Prostate gland (tissue), 2 donors: ENCODE results near the gene LSM12. TPM values are rescaled to one million over a fixed set of nuclear protein-coding genes. Genes with fewer than 3 reads are reported as not detected.

ENCODE experiments used
- DNase-seq: peaks from one replicate; pipeline ENCODE4 v3.0.0-alpha.2; 2019; ENCODE audit warnings: low spot score
- H3K27ac ChIP-seq, 2 donors: fragments of 200-600 bp; sonication (generic); 2 replicates each; pipeline ENCODE4 v1.5.1; 2017 to 2019
- H3K27me3 ChIP-seq: fragments of 200-600 bp; sonication (generic); replicated peaks from 2 replicates; pipeline ENCODE4 v1.5.1; 2019; ENCODE audit not compliant: insufficient read depth
- H3K36me3 ChIP-seq, 2 donors: fragments of 200-600 bp; sonication (generic); 1 replicate in 1 of 2; 2 replicates in 1 of 2; pipeline versions ENCODE4 v1.5.1 to v1.8.1; 2017 to 2019
- H3K4me1 ChIP-seq: fragments of 200-600 bp; sonication (generic); replicated peaks from 2 replicates; pipeline ENCODE4 v1.5.1; 2019
- H3K4me3 ChIP-seq, 2 donors: fragments of 200-600 bp; sonication (generic); 2 replicates each; pipeline ENCODE4 v1.5.1; 2017 to 2019
- H3K9me3 ChIP-seq: fragments of 200-600 bp; sonication (generic); 2 replicates; pipeline ENCODE4 v1.5.1; 2017
- POLR2A ChIP-seq: fragments of 450-650 bp; IDR thresholded peaks from one replicate; pipeline ENCODE4 v1.6.1; 2016; ENCODE audit warnings: antibody characterized with exemption, mild to moderate bottlenecking
- POLR2AphosphoS5 ChIP-seq: sonication (generic); formaldehyde crosslinking; IDR thresholded peaks from one replicate; pipeline ENCODE4 v1.6.1; 2017; ENCODE audit warnings: antibody characterized with exemption
- WGBS: methylation state at CpG from one replicate; pipeline ENCODE4 v1.1.5; 2018; 5-methylcytosine and 5-hydroxymethylcytosine counted together
- intact Hi-C: fragments of 100-400 bp; cut with DNase I; formaldehyde crosslinking; loops from one replicate; pipeline ENCODE4 v1.14.2; 2022
- total RNA-seq, 2 donors: library from RNA; depleted of rRNA; stranded (reverse); fragments of >200 nt; gene quantifications; one replicate each; pipeline ENCODE4 v1.1.0, GENCODE V29; 2016
- TF ChIP-seq, protein P1 (sequence below), 4 experiments: fragments of 200-600 bp in 2 of 4; fragments of 450-650 bp in 2 of 4; sonication (generic) in 2 of 4; IDR thresholded peaks; 1 replicate in 3 of 4; 2 replicates in 1 of 4; pipeline ENCODE4 v1.5.1; 2016 to 2019; ENCODE audit warnings: antibody characterized with exemption in 4 of 4, mild to moderate bottlenecking in 2 of 4, moderate library complexity in 2 of 4

LSM12 gene
- total RNA-seq, 2 donors from 2014 or later = 30.0 to 45.2 TPM

DNA sequence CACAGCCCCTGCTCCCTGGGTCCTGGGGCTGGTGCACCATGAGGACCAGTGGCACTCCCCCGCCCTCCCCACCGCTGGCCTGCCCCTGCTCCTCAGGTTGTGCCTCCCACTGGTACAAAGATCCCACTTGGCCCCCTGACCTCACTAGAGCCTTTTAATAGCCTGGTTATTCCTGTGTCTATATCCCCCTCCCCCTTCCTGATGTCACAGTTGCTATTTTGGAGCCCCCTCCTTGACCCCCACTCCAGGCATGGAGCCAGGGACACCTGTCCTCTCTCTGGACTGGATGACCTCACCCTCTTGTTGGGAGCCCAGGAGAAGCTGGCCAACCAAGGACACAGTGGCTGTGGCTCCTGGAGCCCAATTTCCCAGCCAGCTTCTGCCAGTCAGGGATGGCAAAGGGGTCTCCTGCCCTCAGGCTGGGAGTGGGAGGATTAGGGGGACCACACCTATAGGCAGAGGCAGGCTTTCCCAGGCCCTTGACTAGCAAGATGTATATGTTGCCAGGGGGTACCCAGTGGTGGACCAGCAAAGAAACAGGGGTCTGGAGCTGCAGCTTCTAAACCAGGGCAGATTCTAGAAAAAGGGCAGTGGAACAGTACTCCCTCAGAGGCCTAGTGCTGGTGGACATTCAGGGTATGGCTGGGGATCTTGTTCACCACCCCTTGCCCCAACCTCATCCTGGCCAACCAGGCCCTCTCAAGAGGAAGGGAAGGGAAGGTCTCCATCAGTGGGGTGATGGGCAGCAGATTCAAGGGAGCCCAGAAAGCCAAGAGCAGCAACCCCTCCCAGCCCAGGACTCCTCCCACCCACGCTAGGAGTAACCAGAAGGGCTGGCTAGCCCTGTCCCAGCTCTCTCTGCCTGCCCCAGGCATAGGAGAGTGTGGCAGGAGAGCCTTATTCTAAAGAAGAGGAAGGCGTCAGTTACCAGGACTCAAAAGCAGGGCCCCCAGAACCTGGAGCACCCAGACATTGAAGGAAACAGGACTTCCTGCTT lies 46.1 kb upstream of the LSM12 start:
- no peak for DNase-seq
- 75% methylated on average over 4 of the region's 4 CpGs for WGBS
- Histone ChIP-seq H3K4me1 (peaks cover 27% of the 10 kb centered on the region), H3K36me3 (no peaks in the 10 kb centered on the region), H3K27ac (peak overlapping the region; percentile 14 to 80), H3K27me3 (no peaks in the 10 kb centered on the region), H3K4me3 (no peak overlapping the region), H3K9me3 (no peaks in the 10 kb centered on the region)
- intact Hi-C loops = loop anchor here (10.0 kb wide), 1 partner anchor 168 kb away; the partner anchor contains the start of gene PPY
- TF ChIP-seq, protein P1, sequence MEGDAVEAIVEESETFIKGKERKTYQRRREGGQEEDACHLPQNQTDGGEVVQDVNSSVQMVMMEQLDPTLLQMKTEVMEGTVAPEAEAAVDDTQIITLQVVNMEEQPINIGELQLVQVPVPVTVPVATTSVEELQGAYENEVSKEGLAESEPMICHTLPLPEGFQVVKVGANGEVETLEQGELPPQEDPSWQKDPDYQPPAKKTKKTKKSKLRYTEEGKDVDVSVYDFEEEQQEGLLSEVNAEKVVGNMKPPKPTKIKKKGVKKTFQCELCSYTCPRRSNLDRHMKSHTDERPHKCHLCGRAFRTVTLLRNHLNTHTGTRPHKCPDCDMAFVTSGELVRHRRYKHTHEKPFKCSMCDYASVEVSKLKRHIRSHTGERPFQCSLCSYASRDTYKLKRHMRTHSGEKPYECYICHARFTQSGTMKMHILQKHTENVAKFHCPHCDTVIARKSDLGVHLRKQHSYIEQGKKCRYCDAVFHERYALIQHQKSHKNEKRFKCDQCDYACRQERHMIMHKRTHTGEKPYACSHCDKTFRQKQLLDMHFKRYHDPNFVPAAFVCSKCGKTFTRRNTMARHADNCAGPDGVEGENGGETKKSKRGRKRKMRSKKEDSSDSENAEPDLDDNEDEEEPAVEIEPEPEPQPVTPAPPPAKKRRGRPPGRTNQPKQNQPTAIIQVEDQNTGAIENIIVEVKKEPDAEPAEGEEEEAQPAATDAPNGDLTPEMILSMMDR (IDR thresholded peaks at IDR 0.05) = no peak
- no peak for TF ChIP-seq POLR2A
- no peak for TF ChIP-seq POLR2AphosphoS5

DNA sequence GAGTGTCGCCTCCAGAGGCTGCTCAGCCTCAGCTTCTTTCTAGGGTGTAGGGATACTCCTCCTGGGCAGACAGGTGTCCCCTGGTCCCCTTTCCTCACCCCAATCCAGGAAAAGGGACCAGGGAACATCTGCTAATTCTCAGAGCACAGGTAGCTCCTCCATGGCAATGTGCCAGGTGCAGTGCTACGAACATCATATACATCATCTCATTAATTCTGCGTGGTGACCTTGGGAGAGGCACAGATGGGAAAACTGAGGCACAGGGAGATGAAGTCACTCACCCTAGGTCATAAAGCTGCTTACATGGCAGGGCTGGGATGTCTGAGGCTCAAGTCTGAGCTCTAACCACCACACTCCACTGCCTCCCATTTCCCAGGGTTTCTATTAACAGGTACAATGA lies 45.3 kb upstream of the LSM12 start:
- Histone ChIP-seq H3K36me3 (no peaks in the 10 kb centered on the region), H3K27me3 (no peaks in the 10 kb centered on the region), H3K27ac (peak overlapping the region; percentile 80 to 83), H3K4me1 (peaks cover 27% of the 10 kb centered on the region), H3K4me3 (no peak overlapping the region), H3K9me3 (no peaks in the 10 kb centered on the region)
- intact Hi-C loops = loop anchor here (10.0 kb wide), 1 partner anchor 167 kb away; the partner anchor contains the start of gene PPY
- TF ChIP-seq POLR2AphosphoS5 (no peak), POLR2A (no peak)
- TF ChIP-seq, protein P1 (IDR thresholded peaks at IDR 0.05) = no peak
- DNase-seq = no peak
- 60% methylated on average over 3 of the region's 3 CpGs for WGBS

DNA sequence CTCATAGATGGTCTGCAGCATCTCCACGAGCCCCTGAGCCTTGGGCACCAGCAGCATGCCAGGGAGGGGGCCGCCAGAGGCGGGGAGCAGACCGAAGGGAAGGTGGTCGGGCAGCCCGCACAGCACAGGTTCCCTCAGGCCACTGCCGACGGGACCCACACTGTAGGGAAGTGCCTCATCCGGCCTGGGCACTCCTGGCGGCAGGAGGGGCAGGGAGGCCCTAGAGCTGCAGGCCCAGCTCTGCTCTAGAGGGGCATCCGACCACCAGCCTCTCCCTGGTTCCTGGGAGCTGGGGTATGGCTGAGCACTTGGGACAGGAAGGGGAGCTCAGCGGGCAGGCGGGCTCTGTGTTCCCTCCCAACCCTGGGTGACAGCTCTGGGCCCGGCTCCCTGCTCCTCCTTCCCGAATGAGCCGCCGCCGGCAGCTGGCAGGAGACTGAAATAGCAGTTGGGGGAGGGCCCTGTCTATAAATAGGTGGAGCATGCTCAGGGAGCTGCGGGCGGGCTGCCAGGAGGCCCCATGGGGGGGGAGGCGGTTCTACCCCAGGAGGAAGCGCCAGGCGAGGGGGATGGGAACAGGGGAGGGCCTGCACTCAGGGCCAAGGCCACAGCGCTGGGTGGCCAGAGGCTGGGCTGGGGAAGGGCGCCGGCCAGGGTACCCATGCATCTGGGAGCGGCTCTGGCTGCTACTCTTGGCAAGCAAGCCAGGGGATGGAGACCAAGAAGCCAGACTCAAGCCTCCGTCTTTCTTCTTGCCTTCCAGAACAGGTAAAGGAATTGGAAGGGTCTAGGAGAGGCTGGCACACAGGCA lies 44.6 kb upstream of the LSM12 start:
- WGBS = 3% methylated on average over 25 of the region's 28 CpGs
- Histone ChIP-seq H3K27me3 (no peaks in the 10 kb centered on the region), H3K9me3 (no peaks in the 10 kb centered on the region), H3K4me1 (peaks cover 27% of the 10 kb centered on the region), H3K36me3 (no peaks in the 10 kb centered on the region), H3K27ac (peak overlapping the region; percentile 80 to 83), H3K4me3 (peak overlapping the region; percentile 8 to 13)
- peak; percentile 94 for DNase-seq
- peak; percentile 74 for TF ChIP-seq POLR2A
- TF ChIP-seq POLR2AphosphoS5 = peak; percentile 97
- TF ChIP-seq, protein P1 (IDR thresholded peaks at IDR 0.05) = peak in 2 of 4 experiments; percentile 23 to 27
- intact Hi-C loops = loop anchor here (10.0 kb wide), 1 partner anchor 166 kb away; the partner anchor contains the start of gene PPY

DNA sequence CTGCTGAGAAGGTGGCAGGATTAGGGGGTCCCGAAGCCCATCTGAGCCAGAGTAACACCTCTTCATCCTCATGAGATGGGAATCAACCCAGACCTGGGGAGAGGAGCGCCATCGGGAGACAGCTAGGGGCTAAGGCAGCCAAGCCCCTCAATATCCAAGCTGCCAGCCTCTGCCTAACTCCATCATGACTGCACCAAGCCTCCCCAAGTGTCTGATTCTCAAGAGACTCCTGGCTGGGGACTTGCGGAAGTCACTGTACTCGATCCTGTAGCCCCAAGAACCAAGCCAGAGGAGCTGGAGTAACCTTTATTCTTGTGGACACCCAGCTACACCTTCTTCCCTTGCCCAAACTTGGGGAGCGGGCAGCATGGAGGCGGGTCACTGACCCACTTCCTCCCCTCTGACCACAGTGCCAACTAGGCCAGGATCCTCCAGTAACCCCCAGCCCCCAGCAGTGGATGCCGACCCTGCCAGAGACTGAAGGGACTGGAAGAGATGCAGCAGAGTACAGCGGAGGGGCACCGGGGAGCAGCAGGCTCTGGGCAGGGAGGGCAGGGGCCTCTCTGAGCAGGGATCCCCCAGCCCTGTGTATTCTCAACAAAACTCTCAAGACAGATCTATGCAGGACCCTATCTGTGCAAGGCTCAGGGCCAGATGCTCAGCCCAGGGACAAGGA lies 43.7 kb upstream of the LSM12 start:
- TF ChIP-seq, protein P1 (IDR thresholded peaks at IDR 0.05) = no peak
- no peak for TF ChIP-seq POLR2AphosphoS5
- TF ChIP-seq POLR2A = no peak
- H3K4me1 ChIP-seq = peaks cover 27% of the 10 kb centered on the region
- H3K4me3 ChIP-seq = peak overlapping the region; percentile 8 to 13
- intact Hi-C loops = loop anchor here (10.0 kb wide), 1 partner anchor 165 kb away; the partner anchor contains the start of gene PPY
- no peaks in the 10 kb centered on the region for H3K9me3 ChIP-seq
- no peaks in the 10 kb centered on the region for H3K36me3 ChIP-seq
- H3K27ac ChIP-seq = peak overlapping the region; percentile 80 to 83
- WGBS = 72% methylated on average over 9 of the region's 10 CpGs
- no peak for DNase-seq
- no peaks in the 10 kb centered on the region for H3K27me3 ChIP-seq
